OCI-LY7 (cell line): ENCODE measurements around the gene GARRE1. TPM values are rescaled to one million over a fixed set of nuclear protein-coding genes. Genes with fewer than 3 reads are reported as not detected.

ENCODE experiments used
- BruUV-seq: library from RNA; stranded (reverse); fragments of 400-500 nt; replicated peaks from 2 replicates; lab custom pipeline; 2021; lab: Mats Ljungman, UMichigan
- CTCF ChIA-PET: fragments of 300-600 bp; sonication (Branson Sonifier 250); formaldehyde crosslinking; loops from one replicate; lab custom pipeline; 2022; ENCODE audit warnings: antibody characterized with exemption; ENCODE audit not compliant: unreplicated experiment; lab: Charles Lee
- POLR2A ChIA-PET: fragments of 300-600 bp; sonication (Branson Sonifier 250); formaldehyde crosslinking; loops from one replicate; lab custom pipeline; 2022; ENCODE audit warnings: antibody characterized with exemption; lab: Charles Lee
- DNase-seq: peaks from one replicate; pipeline ENCODE4 v3.0.0-alpha.2; 2015; ENCODE audit warnings: low spot score
- H2AFZ ChIP-seq: fragments of 200-600 bp; sonication (generic), shearing (Covaris generic); 2 replicates; pipeline ENCODE4 v1.6.1; 2014; ENCODE audit warnings: mild to moderate bottlenecking, antibody characterized with exemption, low read length, moderate library complexity
- H3K27ac ChIP-seq: fragments of 200-600 bp; sonication (generic); 2 replicates; pipeline ENCODE4 v1.5.1; 2014; ENCODE audit warnings: mixed run types, low read depth, mild to moderate bottlenecking, moderate library complexity, low read length, inconsistent platforms; ENCODE audit not compliant: poor library complexity, severe bottlenecking
- H3K36me3 ChIP-seq: fragments of 200-600 bp; sonication (generic); 2 replicates; pipeline ENCODE4 v1.6.1; 2014; ENCODE audit warnings: mild to moderate bottlenecking, antibody characterized with exemption, low read length, moderate library complexity, mixed read lengths; ENCODE audit not compliant: insufficient read depth
- H3K4me1 ChIP-seq: fragments of 200-600 bp; sonication (generic); 2 replicates; pipeline ENCODE4 v1.5.1; 2014; ENCODE audit warnings: mild to moderate bottlenecking, low read length; ENCODE audit not compliant: insufficient read depth, poor library complexity, severe bottlenecking
- H3K4me2 ChIP-seq: fragments of 200-600 bp; sonication (generic); 2 replicates; pipeline ENCODE4 v1.6.1; 2014; ENCODE audit warnings: mild to moderate bottlenecking, low read length
- H3K4me3 ChIP-seq: fragments of 200-600 bp; sonication (generic); 2 replicates; pipeline ENCODE4 v1.5.1; 2014; ENCODE audit warnings: mild to moderate bottlenecking, low read depth, low read length; ENCODE audit not compliant: poor library complexity, severe bottlenecking
- H3K79me2 ChIP-seq: fragments of 200-600 bp; sonication (generic); 2 replicates; pipeline ENCODE4 v1.6.1; 2016; ENCODE audit warnings: low read depth, mild to moderate bottlenecking, low read length, moderate library complexity, mixed read lengths; ENCODE audit not compliant: insufficient read depth
- H3K9me2 ChIP-seq: fragments of 200-600 bp; sonication (generic); 2 replicates; pipeline ENCODE4 v1.6.1; 2016; ENCODE audit warnings: mild to moderate bottlenecking, low read length, mixed read lengths; ENCODE audit not compliant: insufficient read depth
- H3K9me3 ChIP-seq: fragments of 200-600 bp; sonication (generic); 2 replicates; pipeline ENCODE4 v1.6.1; 2014; ENCODE audit warnings: mild to moderate bottlenecking, mixed run types, low read length, mixed read lengths
- H4K20me1 ChIP-seq: fragments of 200-600 bp; sonication (generic); 2 replicates; pipeline ENCODE4 v1.6.1; 2014; ENCODE audit warnings: mild to moderate bottlenecking, antibody characterized with exemption, low read length, moderate library complexity, mixed read lengths; ENCODE audit not compliant: insufficient read depth
- CTCF ChIP-seq: fragments of 200-600 bp; sonication (generic); conservative IDR thresholded peaks from 2 replicates; pipeline ENCODE4 v1.5.1; 2014; ENCODE audit warnings: mild to moderate bottlenecking, antibody characterized with exemption, low read length, moderate library complexity, mixed read lengths
- EZH2phosphoT487 ChIP-seq: fragments of 200-600 bp; sonication (generic); IDR thresholded peaks from 2 replicates; pipeline ENCODE4 v1.6.1; 2018; ENCODE audit warnings: low read depth, borderline replicate concordance, mild to moderate bottlenecking, mixed run types, antibody characterized with exemption, low read length, moderate library complexity, mixed read lengths
- intact Hi-C: fragments of 100-400 bp; cut with micrococcal nuclease; formaldehyde crosslinking; loops from one replicate; pipeline ENCODE4 v1.10.0; 2022; ENCODE audit not compliant: unreplicated experiment
- total RNA-seq, 2 experiments: library from RNA; depleted of rRNA in 1 of 2; stranded (reverse); fragments of >200 nt in 1 of 2; shearing (Covaris generic) in 1 of 2; gene quantifications; 2 replicates each; pipeline ENCODE4 v1.2.3, GENCODE V29; 2014 to 2022

GARRE1 gene
- total RNA-seq, 2 experiments from 2014 or later = 15.4 to 18.8 TPM

GRCh38 chr19:34275705-34276104 lies 21.4 kb downstream of the GARRE1 start:
- CTCF ChIA-PET = no interaction called here
- Histone ChIP-seq H3K4me2 (no peak overlapping the region), H3K36me3 (peaks cover 8% of the 10 kb centered on the region; the same call in 1 of the 2 replicates), H3K9me2 (no peaks in the 10 kb centered on the region), H3K27ac (no peak overlapping the region), H3K9me3 (peaks cover 9% of the 10 kb centered on the region), H4K20me1 (no peaks in the 10 kb centered on the region), H3K79me2 (peaks cover 42% of the 10 kb centered on the region), H3K4me1 (peaks cover 66% of the 10 kb centered on the region), H3K4me3 (no peak overlapping the region), H2AFZ (no peak overlapping the region)
- intact Hi-C loops = no loop called here
- TF ChIP-seq CTCF (0 out of 2 replicates have a peak, but pooled peaks have one; percentile 16), EZH2phosphoT487 (no peak)
- BruUV-seq = no TSS peak
- no peak for DNase-seq
- POLR2A ChIA-PET = no interaction called here

- Histone ChIP-seq H4K20me1 (no peaks in the 10 kb centered on the region), H3K4me2 (peak overlapping the region; percentile 64), H2AFZ (0 out of 2 replicates have a peak overlapping the region, but pooled peaks have one; percentile 2), H3K36me3 (peaks cover 8% of the 10 kb centered on the region; the same call in 1 of the 2 replicates), H3K9me2 (no peaks in the 10 kb centered on the region), H3K4me3 (peak overlapping the region; percentile 38), H3K79me2 (peaks cover 37% of the 10 kb centered on the region; the same call in 1 of the 2 replicates), H3K4me1 (peaks cover 57% of the 10 kb centered on the region), H3K27ac (peak overlapping the region; percentile 47), H3K9me3 (peaks cover 9% of the 10 kb centered on the region)
- POLR2A ChIA-PET = interaction anchor here (0.6 to 1.3 kb wide), 2 partner anchors 58 to 62 kb away, joined by 3 to 4 read pairs; no protein-coding TSS in a partner anchor
- TF ChIP-seq CTCF (no peak), EZH2phosphoT487 (no peak)
- CTCF ChIA-PET = interaction anchor here (1.1 kb wide), 1 partner anchor 14 kb away, joined by 4 read pairs; no protein-coding TSS in a partner anchor
- no TSS peak for BruUV-seq
- peak; percentile 45 for DNase-seq
- intact Hi-C loops = no loop called here
These were observed 22.3 kb downstream of the GARRE1 start for GRCh38 chr19:34276614-34277013.

- Histone ChIP-seq H3K4me1 (peaks cover 51% of the 10 kb centered on the region), H3K27ac (peak overlapping the region; percentile 47), H3K79me2 (peaks cover 31% of the 10 kb centered on the region; the same call in 1 of the 2 replicates), H3K9me2 (no peaks in the 10 kb centered on the region), H2AFZ (0 out of 2 replicates have a peak overlapping the region, but pooled peaks have one; percentile 2), H4K20me1 (no peaks in the 10 kb centered on the region), H3K4me2 (peak overlapping the region; percentile 64), H3K36me3 (peaks cover 8% of the 10 kb centered on the region; the same call in 1 of the 2 replicates), H3K9me3 (peaks cover 9% of the 10 kb centered on the region), H3K4me3 (peak overlapping the region; percentile 38)
- ChIA-PET POLR2A (interaction anchor here (1.3 kb wide), 1 partner anchor 61 kb away, joined by 3 read pairs; no protein-coding TSS in a partner anchor), CTCF (interaction anchor here (1.1 kb wide), 1 partner anchor 13 kb away, joined by 4 read pairs; no protein-coding TSS in a partner anchor)
- intact Hi-C loops = no loop called here
- DNase-seq = no peak
- TF ChIP-seq EZH2phosphoT487 = no peak
- no peak for TF ChIP-seq CTCF
- no TSS peak for BruUV-seq
These were observed 22.9 kb downstream of the GARRE1 start for GRCh38 chr19:34277244-34277643.
